CD4-positive, alpha-beta T cell treated with Interleukin-15 for 4 hours (primary cell): ENCODE data around the gene ECI2.
"Not testable (repeated sequence)": the region's sequence is repeated elsewhere in the genome, so short reads cannot be mapped to it uniquely, and the experiment has no call there.

ENCODE experiments used
- DNase-seq: peaks from one replicate; pipeline ENCODE4 v3.0.0-alpha.2; 2020; ENCODE audit warnings: low spot score

ECI2 gene

DNA sequence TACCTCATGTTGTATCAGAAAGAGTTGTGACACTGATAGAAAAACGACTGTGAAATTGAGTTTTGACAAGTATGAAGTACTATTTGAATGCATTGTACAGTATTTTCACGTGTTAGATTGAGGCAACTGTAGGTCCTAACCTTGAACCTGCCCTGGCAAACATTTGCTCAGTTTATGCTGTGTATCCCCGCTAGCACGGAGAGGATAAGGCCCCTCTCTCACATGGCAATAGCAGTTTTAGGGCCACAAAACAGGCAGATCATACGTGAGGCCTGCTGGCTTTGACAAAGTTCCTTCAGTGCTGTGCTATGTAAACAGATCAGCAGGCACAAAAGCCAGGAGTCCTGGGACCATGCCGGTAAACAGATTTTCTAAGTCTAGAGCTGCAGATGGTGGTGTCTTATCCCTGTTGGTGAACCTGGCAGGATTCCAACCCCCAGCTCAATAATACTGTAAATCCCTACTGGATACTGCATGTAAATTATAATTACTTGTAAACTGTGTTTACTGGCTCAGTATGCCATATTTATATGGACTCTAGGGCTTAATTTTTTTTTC lies 32.6 kb downstream of the ECI2 start:
- DNase-seq, result no peak

DNA sequence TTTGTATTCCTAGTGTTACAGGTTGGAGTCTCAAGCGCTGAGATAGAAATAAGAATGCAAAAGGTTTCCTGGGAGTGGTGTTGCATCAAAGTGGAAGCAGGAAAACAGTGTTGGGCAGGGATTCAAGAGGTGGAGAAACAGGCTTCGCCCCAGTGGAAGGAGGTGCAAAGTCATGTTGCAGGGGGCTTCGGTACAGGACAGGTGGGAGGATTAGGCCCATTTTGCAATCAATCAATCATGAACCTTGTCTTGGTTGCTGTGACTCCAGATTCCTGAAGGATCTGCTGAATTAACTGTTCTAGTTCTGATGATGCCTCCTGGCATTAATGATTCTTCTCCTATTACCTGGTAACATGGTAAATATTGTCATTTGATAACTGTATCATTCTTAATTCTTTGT lies 34.1 kb downstream of the ECI2 start:
- no peak for DNase-seq

- DNase-seq, result no peak
Observed at GRCh38 chr6:4100655-4101054, 34.7 kb downstream of the ECI2 start.

DNA sequence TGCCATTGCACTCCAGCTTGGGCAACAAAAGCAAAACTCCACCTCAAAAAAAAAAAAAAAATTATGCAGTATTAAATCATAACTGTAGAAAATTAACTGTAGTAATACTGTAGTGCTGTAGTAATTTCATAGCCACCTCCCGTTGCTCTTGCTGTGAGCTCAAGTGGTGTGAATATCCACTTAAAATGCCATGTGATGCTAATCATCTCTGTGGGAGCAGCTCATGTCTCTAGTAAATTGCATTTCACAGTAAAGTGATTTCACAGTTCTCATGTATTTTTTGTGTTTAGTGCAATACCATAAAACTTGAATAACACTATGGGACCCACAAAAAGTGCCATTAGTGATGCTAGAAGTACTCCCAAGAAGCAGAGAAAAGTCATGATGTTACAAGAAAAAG lies 42.1 kb downstream of the ECI2 start:
- DNase-seq, result no peak

- DNase-seq, result no peak
Observed at GRCh38 chr6:4091941-4092340, 43.4 kb downstream of the ECI2 start.

DNA sequence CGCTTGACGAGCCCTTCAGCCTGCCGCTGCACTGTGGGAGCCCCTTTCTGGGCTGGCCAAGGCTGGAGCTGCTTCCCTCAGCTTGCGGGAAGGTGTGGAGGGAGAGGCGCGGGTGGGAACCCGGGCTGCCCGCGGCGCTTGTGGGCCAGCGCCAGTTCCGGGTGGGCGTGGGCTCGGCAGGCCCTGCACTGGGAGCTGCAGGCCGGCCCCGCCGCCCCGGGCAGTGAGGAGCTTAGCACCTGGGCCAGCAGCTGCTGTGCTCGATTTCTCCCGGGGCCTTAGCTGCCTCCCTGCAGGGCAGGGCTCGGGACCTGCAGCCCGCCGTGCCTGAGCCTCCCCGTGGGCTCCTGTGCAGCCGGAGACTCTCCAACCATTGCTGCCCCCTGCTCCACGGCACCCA lies 45.3 kb downstream of the ECI2 start:
- not testable (repeated sequence) for DNase-seq

GRCh38 chr6:4088704-4089103 lies 46.7 kb downstream of the ECI2 start:
- no peak for DNase-seq

DNA sequence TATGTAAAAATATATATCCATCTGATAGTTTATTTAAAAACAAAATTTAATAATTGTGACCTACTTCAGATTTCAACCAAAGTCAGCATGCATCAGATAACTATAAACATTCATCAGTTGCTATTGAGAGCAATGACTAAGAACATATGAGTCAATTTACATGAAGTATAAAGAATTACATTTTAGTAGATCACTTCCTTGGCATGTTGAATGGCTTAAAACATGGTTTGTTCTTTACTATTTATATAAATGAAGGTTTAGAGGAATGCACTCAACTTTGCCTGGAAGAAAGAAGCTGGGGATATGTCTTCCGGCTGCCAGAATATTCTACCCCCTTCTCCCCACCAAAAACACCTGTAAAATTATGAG lies 50.1 kb downstream of the ECI2 start:
- no peak for DNase-seq

- DNase-seq, result no peak
Observed at GRCh38 chr6:4084444-4085331, 50.7 kb downstream of the ECI2 start.

DNA sequence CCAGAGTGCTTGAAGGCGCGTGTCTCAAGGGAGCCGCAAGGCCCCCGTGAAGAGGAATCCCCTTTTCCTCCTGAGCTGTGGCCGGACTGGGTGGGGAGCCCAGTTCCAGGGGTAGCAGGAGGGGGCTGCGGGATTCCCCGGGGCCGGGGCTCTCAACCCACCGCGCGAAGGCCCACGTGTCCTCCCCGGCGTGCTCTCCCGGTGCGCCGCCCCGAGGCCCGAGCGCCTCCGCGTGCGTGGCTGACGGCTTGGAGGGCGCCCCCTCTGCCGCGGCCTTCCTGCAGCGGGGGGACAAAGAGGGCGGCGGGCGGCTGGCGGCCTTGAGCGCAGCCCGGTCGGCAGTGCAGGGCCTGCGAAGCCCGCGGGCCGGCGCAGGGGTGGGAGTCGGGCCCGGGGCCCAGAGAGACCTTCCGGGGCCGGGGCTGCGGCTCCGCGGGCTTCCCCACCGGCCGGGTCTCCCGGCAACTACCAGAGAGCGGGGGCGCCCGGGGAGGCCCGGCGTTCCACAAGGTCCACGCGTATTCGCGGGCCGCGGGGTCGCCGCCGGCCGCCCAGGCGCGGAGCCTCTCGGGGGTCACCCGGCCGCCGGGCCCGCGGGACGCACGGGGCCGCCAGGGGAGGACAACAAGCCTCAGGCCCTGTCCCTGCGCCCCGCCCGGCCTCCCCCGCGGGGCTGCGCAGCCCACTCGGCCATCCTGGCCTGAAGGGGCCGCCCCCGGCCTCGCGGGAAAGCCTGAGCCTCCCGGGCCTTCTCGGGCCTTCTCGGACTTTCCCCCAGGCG lies 56.5 kb downstream of the ECI2 start, which contains the start of gene FAM217A:
Gene FAM217A, minus strand, starts transcription at position 447 of the 781 bp plus-strand sequence. CDS start 1,723 bp downstream, outside the sequence.
- no peak for DNase-seq

GRCh38 chr6:4074478-4075235 lies 60.7 kb downstream of the ECI2 start:
- DNase-seq, result no peak

- no peak for DNase-seq
Observed at GRCh38 chr6:4071330-4071729, 64.0 kb downstream of the ECI2 start.

- DNase-seq, result no peak
Observed at GRCh38 chr6:4069199-4069598, 66.2 kb downstream of the ECI2 start.

GRCh38 chr6:4067673-4068072 lies 67.7 kb downstream of the ECI2 start:
- DNase-seq, result no peak

GRCh38 chr6:4066029-4066755 lies 69.2 kb downstream of the ECI2 start:
- DNase-seq, result no peak
